Measurements from ENCODE around the gene DUSP1. TPM values are rescaled to one million over a fixed set of nuclear protein-coding genes. Genes with fewer than 3 reads are reported as not detected.
A peak's percentile ranks its signal among the peaks of the same experiment; 100 is the strongest.

The DUSP1 gene
- total RNA-seq, 4 donors from 2014 or later: 222 to 415 (median 252) TPM

DNA sequence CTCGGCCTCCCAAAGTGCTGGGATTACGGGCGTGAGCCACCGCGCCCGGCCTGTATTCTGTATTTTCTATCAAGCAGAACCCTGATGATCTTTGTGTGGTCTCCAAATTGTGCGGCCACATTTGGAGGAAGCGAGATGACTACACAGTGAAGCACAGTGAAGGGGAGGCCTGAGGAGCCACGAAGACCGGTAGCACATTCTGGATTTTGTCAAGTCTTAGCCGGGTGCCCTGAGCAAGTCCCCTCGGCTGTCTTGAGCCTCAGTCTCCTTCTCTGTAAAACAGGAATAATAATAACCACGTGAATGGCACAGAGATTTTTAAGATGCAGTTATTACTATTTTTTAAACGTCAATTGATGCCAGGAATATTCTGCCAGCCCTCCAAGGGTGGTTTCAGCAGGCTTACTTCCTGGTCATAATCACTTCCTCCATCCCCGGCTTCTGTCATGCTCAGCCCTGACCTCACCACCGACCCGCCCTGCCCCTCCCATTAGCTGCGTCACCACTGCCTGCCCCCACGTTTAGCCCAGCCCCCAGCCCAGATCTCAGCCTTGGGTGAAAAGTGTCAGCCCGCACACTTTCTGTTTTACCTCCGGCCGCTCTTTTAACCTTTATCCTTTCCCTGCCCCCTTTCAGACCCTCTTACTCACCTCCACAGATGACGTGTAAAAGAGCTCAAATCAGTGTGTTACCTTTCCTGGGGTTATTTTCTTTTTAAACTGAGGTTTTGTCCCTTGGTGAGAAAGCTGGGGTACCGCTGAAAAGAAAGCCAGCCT is 36.1 kb upstream of the DUSP1 start:
- H3K4me1 ChIP-seq: peaks cover 0 to 12% (median 4%) of the 10 kb centered on the region in 3 donors
- intact Hi-C loops (cut with DNase I): no loop called here
- peak in 3 of 4 donors; percentile 28 to 81 (median 47) for TF ChIP-seq POLR2A (IDR thresholded peaks at IDR 0.05)
- TF ChIP-seq, protein P1, sequence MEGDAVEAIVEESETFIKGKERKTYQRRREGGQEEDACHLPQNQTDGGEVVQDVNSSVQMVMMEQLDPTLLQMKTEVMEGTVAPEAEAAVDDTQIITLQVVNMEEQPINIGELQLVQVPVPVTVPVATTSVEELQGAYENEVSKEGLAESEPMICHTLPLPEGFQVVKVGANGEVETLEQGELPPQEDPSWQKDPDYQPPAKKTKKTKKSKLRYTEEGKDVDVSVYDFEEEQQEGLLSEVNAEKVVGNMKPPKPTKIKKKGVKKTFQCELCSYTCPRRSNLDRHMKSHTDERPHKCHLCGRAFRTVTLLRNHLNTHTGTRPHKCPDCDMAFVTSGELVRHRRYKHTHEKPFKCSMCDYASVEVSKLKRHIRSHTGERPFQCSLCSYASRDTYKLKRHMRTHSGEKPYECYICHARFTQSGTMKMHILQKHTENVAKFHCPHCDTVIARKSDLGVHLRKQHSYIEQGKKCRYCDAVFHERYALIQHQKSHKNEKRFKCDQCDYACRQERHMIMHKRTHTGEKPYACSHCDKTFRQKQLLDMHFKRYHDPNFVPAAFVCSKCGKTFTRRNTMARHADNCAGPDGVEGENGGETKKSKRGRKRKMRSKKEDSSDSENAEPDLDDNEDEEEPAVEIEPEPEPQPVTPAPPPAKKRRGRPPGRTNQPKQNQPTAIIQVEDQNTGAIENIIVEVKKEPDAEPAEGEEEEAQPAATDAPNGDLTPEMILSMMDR (IDR thresholded peaks at IDR 0.05): no peak
- DNase-seq: peak; percentile 81
- no peaks in the 10 kb centered on the region for H3K27me3 ChIP-seq
- WGBS, 2 donors: 33 to 42% methylated on average over 13 to 17 of the region's 24 CpGs
- no peaks in the 10 kb centered on the region for H3K36me3 ChIP-seq
- H3K27ac ChIP-seq: peak overlapping the region; percentile 82 to 90 (median 84)
- peaks cover 0 to 6% (median 0%) of the 10 kb centered on the region in 3 donors for H3K9me3 ChIP-seq
- H3K4me3 ChIP-seq: peak overlapping the region in 3 of 4 donors; percentile 30 to 57 (median 36)

DNA sequence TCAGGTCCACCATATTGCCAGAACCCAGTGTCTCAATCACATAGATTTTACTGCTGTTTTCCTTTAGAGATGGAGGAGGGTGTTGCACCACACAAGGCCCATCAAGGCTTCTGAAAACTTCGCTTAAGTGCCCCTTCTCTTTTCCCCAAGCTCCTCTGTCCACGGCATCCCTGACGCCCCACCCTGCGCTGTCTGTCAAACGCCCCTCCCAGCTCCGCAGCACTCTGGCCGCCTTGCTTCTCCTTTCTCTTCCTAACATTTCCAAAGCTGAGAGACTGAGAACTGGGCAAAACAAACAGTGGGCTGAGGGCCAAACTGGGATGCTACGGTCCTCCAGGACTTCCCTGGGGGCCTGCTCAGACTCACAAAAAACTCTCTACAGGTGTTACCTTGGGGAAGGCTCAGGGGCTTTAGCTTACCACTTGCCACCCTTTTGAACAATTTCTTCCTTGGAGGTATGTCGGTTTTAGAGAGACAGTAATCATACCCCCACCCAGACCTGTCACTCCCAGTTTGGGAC is 34.8 kb upstream of the DUSP1 start:
- H3K36me3 ChIP-seq: no peaks in the 10 kb centered on the region
- peaks cover 0 to 22% (median 10%) of the 10 kb centered on the region in 3 donors for H3K4me1 ChIP-seq
- peaks cover 0 to 6% (median 0%) of the 10 kb centered on the region in 3 donors for H3K9me3 ChIP-seq
- 84 to 94% methylated on average over 9 of the region's 9 CpGs for WGBS, 2 donors
- TF ChIP-seq, protein P1 (IDR thresholded peaks at IDR 0.05): no peak
- TF ChIP-seq POLR2A (IDR thresholded peaks at IDR 0.05): no peak
- H3K4me3 ChIP-seq: no peak overlapping the region
- H3K27ac ChIP-seq: peak overlapping the region in 3 of 4 donors; percentile 1 to 54 (median 32)
- no peak for DNase-seq
- intact Hi-C loops (cut with DNase I): no loop called here
- H3K27me3 ChIP-seq: no peaks in the 10 kb centered on the region

DNA sequence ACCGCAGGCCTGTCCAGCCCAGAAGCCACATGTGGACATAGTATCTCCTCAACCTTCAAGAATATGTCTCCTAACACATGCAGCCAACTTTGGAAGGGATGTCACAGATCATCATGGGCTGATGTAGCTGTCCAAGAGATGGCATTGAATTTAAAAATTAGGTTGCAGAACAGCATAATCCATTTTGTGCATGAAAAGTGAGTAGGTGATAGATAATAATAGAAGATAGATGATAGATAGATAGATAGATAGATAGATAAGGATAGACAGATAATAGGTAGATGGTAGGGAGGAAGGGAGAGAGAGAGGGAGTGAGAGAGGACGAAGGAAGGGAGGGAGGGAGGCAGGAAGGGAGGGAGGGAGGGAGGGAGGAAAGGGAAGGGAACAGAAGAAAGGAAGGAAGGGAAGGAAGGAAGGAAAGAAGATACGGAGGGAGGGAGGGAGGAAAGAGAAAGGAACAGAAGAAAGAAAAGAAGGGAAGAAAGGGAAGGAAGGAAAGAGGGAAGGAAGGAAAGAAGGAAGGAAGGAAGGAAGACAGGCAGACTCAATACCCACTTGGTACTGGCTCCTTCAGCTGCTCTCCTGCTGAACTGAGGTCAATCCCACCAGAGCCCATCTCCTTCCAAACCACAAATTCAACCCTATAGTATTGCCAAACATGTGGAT is 34.2 kb upstream of the DUSP1 start:
- TF ChIP-seq POLR2A (IDR thresholded peaks at IDR 0.05): no peak
- TF ChIP-seq, protein P1 (IDR thresholded peaks at IDR 0.05): no peak
- intact Hi-C loops (cut with DNase I): no loop called here
- Histone ChIP-seq H3K36me3 (no peaks in the 10 kb centered on the region), H3K27ac (no peak overlapping the region), H3K4me1 (peaks cover 0 to 29% (median 17%) of the 10 kb centered on the region in 3 donors), H3K9me3 (peaks cover 0 to 6% (median 0%) of the 10 kb centered on the region in 3 donors), H3K27me3 (no peaks in the 10 kb centered on the region), H3K4me3 (no peak overlapping the region)
- DNase-seq: no peak
- 80 to 84% methylated on average over 3 of the region's 3 CpGs for WGBS, 2 donors

DNA sequence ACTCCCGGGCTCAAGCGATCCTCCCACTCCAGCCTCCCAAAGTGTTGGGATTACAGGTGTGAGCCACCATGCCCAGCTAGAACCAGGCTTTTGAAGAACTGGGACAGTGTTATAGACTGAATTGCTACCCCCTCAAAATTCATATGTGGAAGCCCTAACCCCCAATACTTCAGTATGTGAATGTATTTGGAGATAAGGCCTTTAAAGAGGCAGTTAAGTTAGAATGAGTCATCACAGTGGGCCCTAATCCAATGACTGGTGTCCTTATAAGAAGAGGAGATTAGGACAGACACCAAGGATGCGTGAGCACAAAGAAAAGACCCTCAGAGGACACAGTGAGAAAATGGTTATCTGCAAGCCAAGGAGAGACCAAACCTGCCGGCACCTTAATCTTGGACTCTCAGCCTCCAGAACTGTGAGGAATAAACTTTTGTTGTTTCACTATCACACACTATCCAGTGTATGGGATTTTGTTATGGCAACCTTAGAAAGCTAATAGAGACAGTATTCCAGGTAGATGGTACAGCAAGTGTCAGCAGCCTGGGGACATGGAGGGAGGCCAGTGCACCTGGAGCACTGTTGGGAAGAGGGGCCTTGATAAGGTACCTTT is 31.7 kb upstream of the DUSP1 start:
- Histone ChIP-seq H3K9me3 (no peaks in the 10 kb centered on the region), H3K36me3 (no peaks in the 10 kb centered on the region), H3K4me3 (no peak overlapping the region), H3K27ac (peak overlapping the region in 2 of 4 donors; percentile 21 to 82), H3K4me1 (peaks cover 6 to 52% (median 39%) of the 10 kb centered on the region in 3 donors), H3K27me3 (no peaks in the 10 kb centered on the region)
- intact Hi-C loops (cut with DNase I): no loop called here
- DNase-seq: no peak
- 75% methylated on average over 4 of the region's 4 CpGs for WGBS, 2 donors
- no peak for TF ChIP-seq POLR2A (IDR thresholded peaks at IDR 0.05)
- TF ChIP-seq, protein P1 (IDR thresholded peaks at IDR 0.05): no peak

All from esophagus squamous epithelium (tissue), 5 donors.